Activated CD8-positive, alpha-beta memory T cell treated with anti-CD3 and anti-CD28 coated beads for 48 hours (primary cell): ENCODE measurements around the gene GPATCH11.

Experiments
- DNase-seq, 3 experiments: peaks; one replicate each; pipeline ENCODE4 v3.0.0-alpha.2; 2020; ENCODE audit warnings: low read depth in 2 of 3, low spot score in 2 of 3

Gene GPATCH11

DNA sequence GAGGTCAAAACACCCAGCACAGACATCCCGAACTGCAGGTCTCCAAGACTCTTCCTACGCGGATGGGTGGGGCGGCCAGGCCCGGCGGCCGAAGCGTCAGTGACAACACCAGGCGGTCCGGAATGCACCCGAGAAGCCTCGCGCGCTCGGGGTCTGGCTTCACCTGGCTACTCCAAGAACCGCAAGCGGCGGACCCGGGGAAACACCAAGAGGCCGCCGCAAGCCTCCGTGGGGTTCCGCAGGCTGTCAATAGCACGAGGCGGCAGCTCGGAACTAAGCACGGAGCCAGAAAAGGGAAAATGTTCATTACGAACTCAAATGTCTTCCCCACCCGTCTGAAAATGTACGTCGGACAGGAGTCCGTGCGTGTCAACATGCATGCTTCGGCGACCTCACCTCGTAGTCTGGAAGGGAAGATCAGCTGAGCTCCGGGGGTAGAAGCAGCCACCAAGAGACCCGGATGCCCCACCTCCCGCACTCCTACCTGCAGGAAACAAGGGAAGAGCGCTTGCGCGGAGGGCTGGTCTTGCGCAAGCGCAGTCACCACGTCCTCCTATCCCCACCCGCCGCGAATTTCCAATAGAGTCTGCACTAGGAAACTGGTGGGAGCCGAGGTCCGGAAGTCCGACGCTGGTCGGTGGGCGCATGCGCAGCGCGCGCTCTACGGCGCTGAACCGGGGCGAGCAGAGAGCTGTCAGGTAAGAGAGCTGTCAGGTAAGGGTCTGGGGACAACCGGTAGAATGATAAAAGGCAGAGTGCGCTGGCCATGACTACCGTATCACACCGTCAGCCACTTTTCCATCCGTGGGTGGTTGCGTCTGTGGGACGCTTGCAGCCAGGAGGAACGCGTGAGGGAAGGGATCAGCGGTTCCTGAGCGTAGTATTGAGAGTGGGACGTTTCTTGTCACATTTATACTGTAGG lies at the start of gene GPATCH11, which contains the start of gene HEATR5B:
Gene GPATCH11, plus strand, starts transcription at position 646 of the 922 bp plus-strand sequence. CDS start 3,864 bp downstream, outside the sequence.
Gene HEATR5B, minus strand, starts transcription at position 500 of the 922 bp plus-strand sequence. CDS start 958 bp downstream, outside the sequence.
- DNase-seq: peak; percentile 75 to 83 (median 83)

DNA sequence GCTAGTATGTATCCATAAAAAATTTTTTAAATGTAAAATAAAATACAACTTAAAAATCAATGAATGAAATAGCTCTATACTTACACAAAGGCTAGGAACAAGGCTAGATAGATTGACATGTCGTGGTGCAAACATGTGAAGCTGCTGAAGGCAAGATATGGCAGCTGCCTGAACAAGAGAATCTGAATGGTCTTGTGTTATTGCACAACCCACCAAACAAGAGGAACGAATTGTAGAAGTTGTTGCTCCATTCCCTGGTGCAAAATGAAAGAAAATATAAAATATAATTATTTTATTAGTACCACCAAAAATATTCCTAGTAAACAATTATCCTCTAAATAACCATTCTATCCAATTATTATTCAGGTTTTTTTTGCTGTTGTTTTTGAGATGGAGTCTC lies 46.5 kb upstream of the GPATCH11 start:
- DNase-seq: no peak

GRCh38 chr2:37039580-37039979 lies 44.7 kb upstream of the GPATCH11 start:
- DNase-seq: no peak

- DNase-seq: no peak
Observed at GRCh38 chr2:37052600-37053332, 31.6 kb upstream of the GPATCH11 start.

DNA sequence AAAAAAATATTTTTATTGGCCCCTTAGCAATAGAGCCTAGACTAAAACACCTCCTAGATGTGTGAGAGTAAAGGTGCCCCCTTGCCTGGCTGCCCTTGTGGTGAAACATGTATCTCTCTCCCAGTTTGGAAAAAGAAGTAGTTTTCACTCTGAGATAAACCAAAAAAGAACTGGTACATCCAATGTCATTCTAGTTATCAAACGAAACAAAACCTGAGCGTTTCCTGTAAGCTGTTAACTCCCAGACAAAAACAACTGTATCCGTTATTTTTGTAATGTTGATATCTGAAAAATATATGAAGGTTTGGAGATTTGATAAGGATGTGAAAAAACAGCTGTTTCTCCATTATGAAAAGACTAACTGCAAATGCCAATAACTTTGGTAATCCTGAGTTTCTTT lies 24.5 kb upstream of the GPATCH11 start:
- DNase-seq: no peak

- DNase-seq: no peak
Observed at GRCh38 chr2:37060446-37060845, 23.9 kb upstream of the GPATCH11 start.

DNA sequence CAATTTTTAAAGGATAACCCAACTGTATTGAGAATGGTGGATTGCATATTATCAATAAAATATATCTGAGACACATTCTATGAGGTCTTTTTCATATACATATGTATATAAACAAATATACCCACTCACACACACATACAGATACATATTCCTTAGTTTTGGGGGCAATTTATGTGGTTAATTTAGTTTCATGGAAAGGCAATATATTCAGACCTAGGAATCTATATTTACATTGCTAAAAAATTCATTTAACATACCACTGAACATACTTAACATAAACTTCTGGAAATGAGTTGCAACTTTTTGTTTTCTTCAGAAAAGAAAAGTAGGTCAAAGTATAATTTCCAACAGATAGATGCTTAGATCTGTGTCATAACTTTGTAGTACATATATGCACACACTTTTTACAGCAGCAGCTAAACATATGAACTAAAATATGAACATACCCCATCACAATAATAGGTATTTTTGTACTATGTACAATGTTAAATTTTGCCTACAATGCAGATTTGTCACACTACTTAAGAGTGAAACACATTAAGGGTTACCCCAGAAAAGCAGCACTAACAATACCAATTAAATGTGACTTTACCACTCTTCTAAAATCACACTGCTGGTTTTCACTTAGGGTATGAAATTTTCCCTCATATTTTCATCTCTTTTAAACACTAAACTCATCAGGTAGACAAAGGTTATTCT lies 23.2 kb upstream of the GPATCH11 start:
- no peak for DNase-seq

DNA sequence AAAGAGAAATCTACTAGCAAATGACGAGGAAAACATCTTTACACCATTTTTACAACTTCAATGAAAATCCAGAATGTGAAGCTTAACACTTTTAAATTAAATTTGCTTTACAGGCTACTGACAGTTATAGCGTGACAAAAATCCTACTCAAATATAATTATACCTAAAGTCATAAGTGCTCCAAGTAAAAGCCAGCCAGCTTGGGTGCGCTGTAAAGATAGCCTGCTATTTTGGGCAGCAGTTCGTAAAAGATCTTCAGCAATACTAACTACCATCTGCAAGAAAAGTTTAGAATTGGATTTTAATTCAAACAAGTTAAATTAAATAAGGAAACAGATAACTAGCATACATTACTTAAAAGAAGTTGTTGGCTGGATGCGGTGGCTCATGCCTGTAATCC lies 22.5 kb upstream of the GPATCH11 start:
- no peak for DNase-seq

DNA sequence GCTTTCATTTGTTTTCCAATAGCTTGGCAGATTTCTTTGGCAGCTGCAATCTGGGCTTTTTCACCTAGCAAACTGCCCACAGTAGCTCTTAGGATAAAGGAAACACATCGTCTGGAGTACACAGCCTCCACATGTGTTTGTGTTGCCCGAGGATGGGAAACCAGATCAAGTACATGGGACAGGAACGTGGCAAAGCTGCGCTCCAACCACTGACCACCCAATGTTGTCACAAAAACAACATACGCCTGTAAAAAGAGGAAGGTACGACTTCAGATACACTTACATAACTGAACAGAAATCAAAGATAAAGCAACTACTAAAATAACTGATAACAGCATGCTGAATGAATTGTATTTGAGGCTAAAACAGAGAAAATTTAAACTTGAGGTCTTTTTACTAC lies 15.6 kb upstream of the GPATCH11 start:
- DNase-seq: no peak

DNA sequence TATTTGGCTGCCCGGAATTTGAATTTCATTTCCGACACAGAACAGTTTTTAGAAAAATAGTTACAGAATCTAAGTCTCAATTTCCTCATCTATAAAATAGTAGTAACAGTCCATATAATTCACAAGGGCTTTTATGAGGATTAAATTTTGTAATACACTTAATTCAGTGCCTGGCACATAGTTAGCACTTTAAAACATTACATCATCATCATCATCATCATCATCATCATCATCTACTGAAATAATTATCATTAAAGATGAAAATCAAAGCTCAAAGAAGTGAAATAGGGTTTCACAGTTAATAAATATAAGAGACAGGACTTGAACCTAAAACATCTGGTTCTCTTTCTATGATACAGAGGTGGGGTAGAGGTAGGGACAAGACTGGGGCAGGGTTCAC lies 13.4 kb upstream of the GPATCH11 start:
- no peak for DNase-seq

GRCh38 chr2:37080266-37080665 lies 4.1 kb upstream of the GPATCH11 start:
- no peak for DNase-seq

GRCh38 chr2:37080689-37081088 lies 3.6 kb upstream of the GPATCH11 start:
- DNase-seq: no peak

DNA sequence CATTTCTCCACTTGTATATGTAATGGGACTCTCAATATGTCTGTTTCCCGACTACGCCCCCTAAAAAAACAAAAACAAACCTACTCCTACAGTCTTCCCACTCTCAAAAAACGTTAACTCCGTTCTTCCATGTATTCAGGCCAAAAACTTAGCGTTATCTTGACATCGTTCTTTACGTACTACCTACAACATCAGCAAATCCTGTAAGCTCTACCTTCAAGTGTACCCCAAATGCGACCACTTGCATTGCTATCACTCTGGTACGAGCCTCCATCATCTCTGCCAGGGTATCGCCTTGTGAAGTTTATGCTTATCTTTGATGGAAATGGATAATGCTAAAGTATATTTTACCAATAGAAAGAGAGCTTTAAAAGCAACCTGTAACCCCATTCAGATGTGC lies 479 bp downstream of the GPATCH11 start:
- DNase-seq: no peak

GRCh38 chr2:37085731-37086147 lies 1.4 kb downstream of the GPATCH11 start:
- DNase-seq: no peak

DNA sequence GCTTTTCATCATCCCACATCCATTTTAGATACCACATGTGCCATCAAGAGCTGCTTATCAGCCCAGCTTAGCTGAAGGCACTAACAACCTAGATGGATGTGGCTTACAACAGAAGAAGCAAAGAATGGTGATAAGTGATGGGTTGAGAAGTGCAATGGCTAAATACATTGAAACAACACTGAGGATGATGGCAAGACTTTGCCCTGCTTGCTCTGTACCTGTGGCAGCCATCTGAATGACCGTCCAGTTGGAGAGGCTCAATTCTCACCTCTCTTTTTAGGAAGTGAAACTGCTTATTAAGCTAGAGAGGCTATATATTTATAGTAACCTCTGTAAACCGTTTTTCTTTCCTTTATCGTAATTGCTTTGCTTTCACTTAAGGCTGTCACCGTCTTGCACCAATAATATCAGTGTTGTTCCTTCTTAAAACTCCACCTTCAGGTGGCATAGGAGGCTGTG lies 5.7 kb downstream of the GPATCH11 start:
- DNase-seq: no peak

DNA sequence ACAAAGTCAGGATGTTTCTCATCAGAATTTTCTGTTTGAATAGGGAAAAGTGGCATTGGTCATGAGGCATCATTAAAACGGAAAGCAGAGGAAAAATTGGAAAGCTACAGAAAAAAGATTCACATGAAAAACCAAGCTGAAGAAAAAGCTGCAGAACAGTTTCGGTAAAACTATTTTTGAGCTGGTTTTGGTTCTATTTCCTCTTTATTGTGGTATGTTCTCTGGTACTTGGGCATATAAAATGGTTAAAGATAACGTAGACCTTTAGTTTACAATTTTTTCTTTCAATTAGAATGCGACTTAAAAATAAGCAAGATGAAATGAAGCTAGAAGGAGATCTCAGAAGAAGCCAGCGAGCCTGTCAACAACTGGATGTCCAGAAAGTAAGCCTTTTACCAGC lies 7.6 kb downstream of the GPATCH11 start:
- DNase-seq: no peak

DNA sequence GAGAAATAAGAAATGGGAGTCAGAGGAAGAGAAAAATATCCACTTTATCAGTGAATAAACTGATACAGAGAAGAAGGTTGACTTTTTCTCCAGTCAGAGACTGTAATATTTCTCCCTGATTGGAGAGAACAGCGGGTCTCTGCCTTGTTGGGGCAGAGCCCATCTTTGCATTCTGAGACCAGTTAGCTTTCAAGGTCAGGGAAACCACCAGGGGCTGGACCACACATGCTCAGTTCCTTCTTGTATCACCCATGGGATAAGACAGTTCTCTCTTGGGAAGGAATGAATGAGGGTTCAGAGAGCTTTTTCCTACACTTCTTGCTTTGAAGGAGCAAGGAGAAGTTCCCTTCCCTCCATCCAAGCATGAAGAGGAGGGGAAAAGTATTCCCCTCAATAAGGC lies 12.2 kb downstream of the GPATCH11 start:
- DNase-seq: no peak

GRCh38 chr2:37098416-37099118 lies 14.2 kb downstream of the GPATCH11 start:
- no peak for DNase-seq

GRCh38 chr2:37100054-37100453 lies 15.7 kb downstream of the GPATCH11 start:
- no peak for DNase-seq

DNA sequence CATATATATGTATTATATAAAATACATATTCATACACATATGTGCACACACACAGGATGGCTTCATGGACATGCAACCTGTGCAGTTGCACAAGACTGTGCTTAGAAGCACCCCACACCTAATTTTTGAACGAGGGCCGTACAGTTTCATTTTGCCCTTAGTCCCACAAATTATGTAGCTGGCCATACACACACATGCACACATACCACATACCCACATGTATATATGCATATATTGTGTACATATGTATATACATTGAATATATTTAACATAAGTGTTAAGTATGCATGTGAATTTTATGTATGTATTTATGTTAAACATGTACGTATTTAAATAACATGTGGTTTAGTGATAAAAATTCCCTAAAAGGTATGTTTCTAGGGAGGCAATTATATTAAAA lies 18.3 kb downstream of the GPATCH11 start:
- DNase-seq: no peak

DNA sequence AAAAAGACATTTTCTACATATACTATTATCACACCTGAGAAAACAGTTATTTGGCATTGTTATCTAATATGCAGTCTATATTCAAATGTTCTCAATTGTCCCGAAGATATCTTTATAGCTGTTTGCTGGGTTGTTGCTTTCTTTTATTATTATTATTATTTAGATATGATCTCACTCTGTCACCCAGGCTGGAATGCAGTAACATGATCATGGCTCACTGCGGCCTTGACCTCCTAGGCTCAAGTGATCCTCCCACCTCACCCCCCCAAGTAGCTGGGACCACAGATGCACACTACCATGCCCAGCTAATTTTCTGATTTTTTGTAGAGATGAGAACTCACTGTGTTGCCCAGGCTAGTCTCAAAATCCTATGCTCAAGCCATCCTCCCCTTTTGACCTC lies 19.9 kb downstream of the GPATCH11 start:
- no peak for DNase-seq
